Umbilical cord (tissue), 2 donors: ENCODE measurements around the gene HOXC10. TPM values are rescaled to one million over a fixed set of nuclear protein-coding genes. Genes with fewer than 3 reads are reported as not detected.

ENCODE experiments used
- DNase-seq: peaks from one replicate; pipeline ENCODE4 v3.0.0-alpha.2; 2015; ENCODE audit warnings: low spot score
- total RNA-seq: library from RNA; depleted of rRNA; stranded (reverse); fragments of >200 nt; gene quantifications from one replicate; pipeline ENCODE4 v1.2.3, GENCODE V29; 2014; ENCODE audit warnings: low replicate concordance; ENCODE audit not compliant: insufficient read depth

Gene HOXC10
- total RNA-seq, result 3.4 TPM

GRCh38 chr12:53984901-53985691 is at the start of gene HOXC10:
TSS of gene HOXC10 (plus strand) at chr12:53985146. CDS start at chr12:53985260, 114 bp downstream.
- peak; percentile 99 for DNase-seq

- no peak for DNase-seq
These were observed 49.3 kb upstream of the HOXC10 start for GRCh38 chr12:53935383-53936341.

GRCh38 chr12:53937099-53937498 is 47.8 kb upstream of the HOXC10 start:
- DNase-seq, result no peak

GRCh38 chr12:53937596-53938325 is 47.2 kb upstream of the HOXC10 start:
- DNase-seq, result no peak

- peak; percentile 95 for DNase-seq
These were observed 46.4 kb upstream of the HOXC10 start, which contains the start of gene HOXC13 for GRCh38 chr12:53938326-53939140. TSS of gene HOXC13 (plus strand) at chr12:53938831. CDS start at chr12:53938907, 76 bp downstream.

- peak; percentile 66 for DNase-seq
These were observed 45.5 kb upstream of the HOXC10 start for GRCh38 chr12:53939141-53940108.

- no peak for DNase-seq
These were observed 44.4 kb upstream of the HOXC10 start for GRCh38 chr12:53940443-53941014.

- no peak for DNase-seq
These were observed 43.8 kb upstream of the HOXC10 start for GRCh38 chr12:53941187-53941586.

GRCh38 chr12:53941750-53942149 is 43.2 kb upstream of the HOXC10 start:
- no peak for DNase-seq

GRCh38 chr12:53942467-53942997 is 42.4 kb upstream of the HOXC10 start:
- no peak for DNase-seq

- DNase-seq, result no peak
These were observed 40.7 kb upstream of the HOXC10 start for GRCh38 chr12:53944209-53944608.

- no peak for DNase-seq
These were observed 39.8 kb upstream of the HOXC10 start for GRCh38 chr12:53944907-53945847.

GRCh38 chr12:53947743-53948142 is 37.2 kb upstream of the HOXC10 start:
- no peak for DNase-seq

GRCh38 chr12:53948650-53949593 is 36.0 kb upstream of the HOXC10 start:
- DNase-seq, result no peak

GRCh38 chr12:53949631-53950436 is 35.1 kb upstream of the HOXC10 start:
- no peak for DNase-seq

- DNase-seq, result no peak
These were observed 34.5 kb upstream of the HOXC10 start for GRCh38 chr12:53950437-53950773.
